Activated gamma-delta T cell (primary cell): ENCODE data around the gene GALNT7.

Experiments
- DNase-seq: peaks from one replicate; lab custom pipeline; 2025; lab: John Stamatoyannopoulos, UW

Gene GALNT7

GRCh38 chr4:173265751-173266150 lies 97.1 kb downstream of the GALNT7 start:
- no peak for DNase-seq

- no peak for DNase-seq
Observed at GRCh38 chr4:173267711-173268110, 99.1 kb downstream of the GALNT7 start.

- no peak for DNase-seq
Observed at GRCh38 chr4:173269280-173269679, 100.7 kb downstream of the GALNT7 start.

- no peak for DNase-seq
Observed at GRCh38 chr4:173270312-173271027, 101.9 kb downstream of the GALNT7 start.

- DNase-seq, result no peak
Observed at GRCh38 chr4:173272314-173272713, 103.7 kb downstream of the GALNT7 start.

GRCh38 chr4:173272996-173273395 lies 104.4 kb downstream of the GALNT7 start:
- no peak for DNase-seq

- DNase-seq, result no peak
Observed at GRCh38 chr4:173273941-173274340, 105.3 kb downstream of the GALNT7 start.

GRCh38 chr4:173274744-173275143 lies 106.1 kb downstream of the GALNT7 start:
- DNase-seq, result no peak

- DNase-seq, result no peak
Observed at GRCh38 chr4:173275150-173275549, 106.5 kb downstream of the GALNT7 start.

GRCh38 chr4:173277340-173277739 lies 108.7 kb downstream of the GALNT7 start:
- DNase-seq, result no peak

- DNase-seq, result no peak
Observed at GRCh38 chr4:173280998-173281397, 112.4 kb downstream of the GALNT7 start.

- no peak for DNase-seq
Observed at GRCh38 chr4:173281406-173282255, 113.0 kb downstream of the GALNT7 start.

GRCh38 chr4:173282256-173282562 lies 113.6 kb downstream of the GALNT7 start:
- no peak for DNase-seq

- DNase-seq, result no peak
Observed at GRCh38 chr4:173282626-173283025, 114.0 kb downstream of the GALNT7 start.

- no peak for DNase-seq
Observed at GRCh38 chr4:173284463-173284862, 115.9 kb downstream of the GALNT7 start.

- no peak for DNase-seq
Observed at GRCh38 chr4:173287486-173287885, 118.9 kb downstream of the GALNT7 start.

- DNase-seq, result no peak
Observed at GRCh38 chr4:173288296-173288695, 119.7 kb downstream of the GALNT7 start.

GRCh38 chr4:173288698-173289352 lies 120.2 kb downstream of the GALNT7 start:
- DNase-seq, result no peak

- no peak for DNase-seq
Observed at GRCh38 chr4:173289353-173289727, 120.7 kb downstream of the GALNT7 start.

GRCh38 chr4:173291899-173292298 lies 123.3 kb downstream of the GALNT7 start:
- DNase-seq, result no peak

GRCh38 chr4:173293663-173294062 lies 125.1 kb downstream of the GALNT7 start:
- DNase-seq, result no peak

- DNase-seq, result no peak
Observed at GRCh38 chr4:173294444-173294843, 125.8 kb downstream of the GALNT7 start.
